ENCODE results near the gene OTUB2. TPM values are rescaled to one million over a fixed set of nuclear protein-coding genes. Genes with fewer than 3 reads are reported as not detected.

Gene OTUB2
- polyA plus RNA-seq, 3 donors, result 0.25 to 0.95 (median 0.28) TPM

GRCh38 chr14:94021416-94022157 is 4.6 kb upstream of the OTUB2 start:
- TF ChIP-seq, protein P1, sequence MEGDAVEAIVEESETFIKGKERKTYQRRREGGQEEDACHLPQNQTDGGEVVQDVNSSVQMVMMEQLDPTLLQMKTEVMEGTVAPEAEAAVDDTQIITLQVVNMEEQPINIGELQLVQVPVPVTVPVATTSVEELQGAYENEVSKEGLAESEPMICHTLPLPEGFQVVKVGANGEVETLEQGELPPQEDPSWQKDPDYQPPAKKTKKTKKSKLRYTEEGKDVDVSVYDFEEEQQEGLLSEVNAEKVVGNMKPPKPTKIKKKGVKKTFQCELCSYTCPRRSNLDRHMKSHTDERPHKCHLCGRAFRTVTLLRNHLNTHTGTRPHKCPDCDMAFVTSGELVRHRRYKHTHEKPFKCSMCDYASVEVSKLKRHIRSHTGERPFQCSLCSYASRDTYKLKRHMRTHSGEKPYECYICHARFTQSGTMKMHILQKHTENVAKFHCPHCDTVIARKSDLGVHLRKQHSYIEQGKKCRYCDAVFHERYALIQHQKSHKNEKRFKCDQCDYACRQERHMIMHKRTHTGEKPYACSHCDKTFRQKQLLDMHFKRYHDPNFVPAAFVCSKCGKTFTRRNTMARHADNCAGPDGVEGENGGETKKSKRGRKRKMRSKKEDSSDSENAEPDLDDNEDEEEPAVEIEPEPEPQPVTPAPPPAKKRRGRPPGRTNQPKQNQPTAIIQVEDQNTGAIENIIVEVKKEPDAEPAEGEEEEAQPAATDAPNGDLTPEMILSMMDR (IDR thresholded peaks at IDR 0.05), result no peak
- 83% methylated on average over 7 of the region's 10 CpGs for WGBS (ENCODE audit: insufficient coverage)
- Histone ChIP-seq H3K4me2 (replicated peaks; ENCODE audit: extremely low read depth, low read length, poor library complexity, severe bottlenecking) (no peak overlapping the region), H3K9ac (ENCODE audit: insufficient read depth, low read length, poor library complexity, severe bottlenecking) (no peak overlapping the region), H2AFZ (ENCODE audit: insufficient read depth, low read depth, low read length, poor library complexity, severe bottlenecking) (no peak overlapping the region), H3K4me3 (replicated peaks in 1 of 3; ENCODE audit: low read depth in 2 of 3, low read length in 3 of 3) (no peak overlapping the region), H4K20me1 (ENCODE audit: insufficient read depth, low read length) (no peaks in the 10 kb centered on the region), H3K79me2 (ENCODE audit: insufficient read depth, low read length) (no peaks in the 10 kb centered on the region), H3K27me3 (ENCODE audit: control insufficient read depth in 2 of 2, insufficient read depth in 2 of 2, low read length in 2 of 2) (no peaks in the 10 kb centered on the region), H3K4me1 (ENCODE audit: control insufficient read depth in 1 of 2, insufficient read depth in 2 of 2, low read length in 2 of 2) (peaks cover 4 to 9% of the 10 kb centered on the region in 2 donors), H3K36me3 (replicated peaks in 1 of 2; ENCODE audit: control insufficient read depth in 1 of 2, insufficient read depth in 2 of 2, low read length in 2 of 2) (no peaks in the 10 kb centered on the region), H3K27ac (ENCODE audit: low read depth in 1 of 2, low read length in 2 of 2) (no peak overlapping the region), H3K9me3 (replicated peaks in 1 of 2; ENCODE audit: control insufficient read depth in 1 of 2, insufficient read depth in 1 of 2, low read length in 2 of 2) (no peaks in the 10 kb centered on the region)
- Mint-ChIP-seq H3K27me3 (ENCODE audit: low read depth in 3 of 3) (peaks cover 2 to 8% (median 3%) of the 10 kb centered on the region in 3 donors), H3K4me1 (peaks cover 15% of the 10 kb centered on the region), H3K36me3 (no peaks in the 10 kb centered on the region), H3K9me3 (no peaks in the 10 kb centered on the region), H3K27ac (no peak overlapping the region), H3K4me3 (no peak overlapping the region)
- no peak for DNase-seq
- intact Hi-C loops (cut with micrococcal nuclease), result no loop called here

GRCh38 chr14:94022532-94023411 is 3.4 kb upstream of the OTUB2 start:
- no peak overlapping the region for H3K4me3 ChIP-seq (replicated peaks in 1 of 3; ENCODE audit: low read depth in 2 of 3, low read length in 3 of 3)
- H3K27me3 ChIP-seq (ENCODE audit: control insufficient read depth in 2 of 2, insufficient read depth in 2 of 2, low read length in 2 of 2), result no peaks in the 10 kb centered on the region
- H3K9ac ChIP-seq (ENCODE audit: insufficient read depth, low read length, poor library complexity, severe bottlenecking), result no peak overlapping the region
- H2AFZ ChIP-seq (ENCODE audit: insufficient read depth, low read depth, low read length, poor library complexity, severe bottlenecking), result peak overlapping the region; percentile 24
- Mint-ChIP-seq H3K4me1 (peaks cover 23% of the 10 kb centered on the region), H3K4me3 (no peak overlapping the region), H3K27ac (peak overlapping the region in 2 of 7 donors; percentile 6 to 11), H3K36me3 (no peaks in the 10 kb centered on the region), H3K9me3 (no peaks in the 10 kb centered on the region), H3K27me3 (ENCODE audit: low read depth in 3 of 3) (peaks cover 2 to 8% (median 3%) of the 10 kb centered on the region in 3 donors)
- H3K27ac ChIP-seq (ENCODE audit: low read depth in 1 of 2, low read length in 2 of 2), result no peak overlapping the region
- H3K79me2 ChIP-seq (ENCODE audit: insufficient read depth, low read length), result no peaks in the 10 kb centered on the region
- DNase-seq, result no peak
- H3K9me3 ChIP-seq (replicated peaks in 1 of 2; ENCODE audit: control insufficient read depth in 1 of 2, insufficient read depth in 1 of 2, low read length in 2 of 2), result no peaks in the 10 kb centered on the region
- TF ChIP-seq, protein P1 (IDR thresholded peaks at IDR 0.05), result no peak
- no peaks in the 10 kb centered on the region for H3K36me3 ChIP-seq (replicated peaks in 1 of 2; ENCODE audit: control insufficient read depth in 1 of 2, insufficient read depth in 2 of 2, low read length in 2 of 2)
- WGBS (ENCODE audit: insufficient coverage), result 65% methylated on average over 7 of the region's 10 CpGs
- peaks cover 15 to 21% of the 10 kb centered on the region in 2 donors for H3K4me1 ChIP-seq (ENCODE audit: control insufficient read depth in 1 of 2, insufficient read depth in 2 of 2, low read length in 2 of 2)
- H4K20me1 ChIP-seq (ENCODE audit: insufficient read depth, low read length), result no peaks in the 10 kb centered on the region
- H3K4me2 ChIP-seq (replicated peaks; ENCODE audit: extremely low read depth, low read length, poor library complexity, severe bottlenecking), result no peak overlapping the region
- intact Hi-C loops (cut with micrococcal nuclease), result no loop called here

Data from CD14-positive monocyte (primary cell).